Muscle of leg (tissue), 11 donors: ENCODE measurements around the gene COL15A1. TPM values are rescaled to one million over a fixed set of nuclear protein-coding genes. Genes with fewer than 3 reads are reported as not detected.
A peak's percentile ranks its signal among the peaks of the same experiment; 100 is the strongest.

ENCODE experiments used
- DNase-seq: peaks from one replicate; pipeline ENCODE4 v3.0.0; 2013
- H3K27ac ChIP-seq: one replicate; pipeline ENCODE4 v1.5.1; 2013; ENCODE audit warnings: mild to moderate bottlenecking, low read length, control low read depth
- H3K27me3 ChIP-seq: one replicate; pipeline ENCODE4 v1.6.1; 2013; ENCODE audit warnings: low read length; ENCODE audit not compliant: control insufficient read depth, insufficient read depth
- H3K36me3 ChIP-seq: one replicate; pipeline ENCODE4 v1.6.1; 2013; ENCODE audit warnings: low read length; ENCODE audit not compliant: control insufficient read depth, insufficient read depth
- H3K4me1 ChIP-seq: one replicate; pipeline ENCODE4 v1.6.1; 2013; ENCODE audit warnings: low read length; ENCODE audit not compliant: control insufficient read depth, insufficient read depth
- H3K4me3 ChIP-seq: one replicate; pipeline ENCODE4 v1.5.1; 2013; ENCODE audit warnings: low read length, control low read depth
- H3K9me3 ChIP-seq: replicated peaks from 2 replicates; pipeline ENCODE4 v1.6.1; 2013; ENCODE audit warnings: low read depth, low read length; ENCODE audit not compliant: control insufficient read depth
- WGBS: methylation state at CpG from one replicate; pipeline ENCODE4 v1.1.5; 2013; ENCODE audit warnings: missing lambda C conversion rate; ENCODE audit not compliant: insufficient coverage; 5-methylcytosine and 5-hydroxymethylcytosine counted together
- polyA plus RNA-seq, 8 donors: library from polyadenylated mRNA; unstranded; fragments of 120-200 nt; gene quantifications; one replicate each; pipeline versions ENCODE4 v1.2.1 to v1.2.3, GENCODE V29; 2013; ENCODE audit warnings: inconsistent platforms in 1 of 8, low replicate concordance in 1 of 8; ENCODE audit not compliant: insufficient read length in 8 of 8, insufficient read depth in 1 of 8
- total RNA-seq: library from RNA; stranded (reverse); fragments of 120-200 nt; gene quantifications from one replicate; pipeline ENCODE4 v1.2.4, GENCODE V29; 2013

COL15A1 gene
- total and polyA plus RNA-seq, 9 donors, result 169 to 259 (median 197) TPM

DNA sequence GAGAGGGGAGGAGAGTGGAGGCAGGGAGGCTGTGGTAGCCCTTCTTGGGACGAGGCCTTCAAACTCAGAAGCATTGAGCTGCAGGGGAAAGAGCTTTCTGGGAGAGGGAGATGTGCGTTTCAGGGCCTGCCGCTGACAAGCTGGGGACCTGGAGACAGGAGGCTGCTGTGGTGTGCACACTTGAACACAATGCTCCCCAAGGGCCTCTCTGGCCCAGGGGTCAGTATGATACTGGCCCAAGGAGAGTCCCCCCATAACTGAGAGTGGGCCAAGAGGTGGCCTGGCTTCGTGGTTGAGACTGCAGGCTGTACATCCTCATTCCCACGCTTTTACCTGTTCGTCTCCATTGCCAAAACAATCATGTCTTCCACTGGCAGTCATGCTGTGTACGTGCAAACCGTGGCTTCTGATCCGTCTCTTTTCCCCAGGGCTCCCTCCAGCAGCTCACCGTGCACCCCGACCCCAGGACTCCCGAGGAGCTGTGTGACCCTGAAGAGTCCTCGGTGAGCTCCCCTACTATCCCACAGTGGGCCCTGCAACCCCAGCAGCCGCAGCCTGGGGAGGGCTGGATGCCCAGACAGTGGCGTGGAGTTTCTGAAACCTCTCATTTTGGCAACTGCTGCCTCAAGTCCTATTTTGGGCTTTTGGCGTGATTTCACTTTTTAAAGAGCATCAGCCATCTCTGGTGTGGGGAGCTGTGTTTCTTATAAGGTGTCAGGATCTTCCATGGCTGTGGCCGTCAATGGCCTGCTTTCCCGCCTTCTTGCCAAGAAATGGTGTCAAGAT, 43.4 kb downstream of the COL15A1 start:
- Histone ChIP-seq H3K4me1 (peaks cover 17% of the 10 kb centered on the region), H3K27me3 (no peaks in the 10 kb centered on the region), H3K36me3 (peaks cover 43% of the 10 kb centered on the region), H3K9me3 (no peaks in the 10 kb centered on the region), H3K27ac (no peak overlapping the region), H3K4me3 (no peak overlapping the region)
- 66% methylated on average over 15 of the region's 18 CpGs for WGBS
- peak; percentile 65 for DNase-seq

DNA sequence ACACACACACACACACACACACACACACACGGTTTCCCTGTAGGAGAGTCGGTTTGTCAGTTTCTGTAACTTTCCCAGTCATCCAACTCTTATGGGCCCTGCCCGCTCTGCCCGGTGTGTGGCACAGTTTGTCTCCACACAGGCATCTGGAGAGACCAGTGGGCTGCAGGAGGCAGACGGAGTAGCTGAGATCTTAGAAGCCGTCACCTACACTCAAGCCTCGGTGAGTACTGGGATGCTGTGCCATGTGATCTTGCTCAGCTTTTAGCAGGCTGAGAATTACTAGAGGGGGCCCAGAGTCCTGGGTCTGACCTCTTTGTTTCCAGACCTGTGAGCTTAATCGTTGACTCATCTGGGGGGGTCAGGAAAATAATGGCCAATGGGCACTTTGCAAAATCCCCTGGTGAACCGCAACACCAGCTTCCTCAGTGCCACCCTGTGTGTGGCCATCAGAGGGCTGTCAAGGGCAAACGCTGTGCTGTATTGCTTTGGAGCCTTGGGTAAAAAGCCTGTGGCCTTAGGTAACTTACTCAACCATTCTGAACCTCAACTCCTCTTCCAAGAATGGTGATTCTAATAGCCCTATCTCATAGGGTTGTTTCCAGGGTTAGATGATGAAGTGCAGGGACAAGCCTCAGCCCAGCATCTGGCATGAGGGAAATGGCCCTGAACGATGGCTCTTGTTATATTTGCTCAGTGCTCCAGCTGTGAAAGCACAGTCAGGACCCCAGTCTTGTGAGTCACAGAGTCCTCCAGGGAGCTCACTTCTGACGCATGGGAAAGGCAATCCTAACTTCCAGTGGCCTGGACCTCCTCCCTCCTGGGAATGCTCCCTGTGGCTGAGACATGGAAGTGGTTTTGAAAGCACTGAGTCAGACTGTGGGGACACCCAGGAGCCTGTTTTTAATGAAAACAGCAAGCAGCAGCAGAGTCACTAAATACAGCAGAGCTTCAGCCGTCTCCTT, 45.6 kb downstream of the COL15A1 start:
- H3K9me3 ChIP-seq, result no peaks in the 10 kb centered on the region
- 70% methylated on average over 10 of the region's 13 CpGs for WGBS
- no peaks in the 10 kb centered on the region for H3K27me3 ChIP-seq
- H3K36me3 ChIP-seq, result peaks cover 54% of the 10 kb centered on the region
- no peak overlapping the region for H3K4me3 ChIP-seq
- peak; percentile 70 for DNase-seq
- no peak overlapping the region for H3K27ac ChIP-seq
- H3K4me1 ChIP-seq, result peaks cover 21% of the 10 kb centered on the region

DNA sequence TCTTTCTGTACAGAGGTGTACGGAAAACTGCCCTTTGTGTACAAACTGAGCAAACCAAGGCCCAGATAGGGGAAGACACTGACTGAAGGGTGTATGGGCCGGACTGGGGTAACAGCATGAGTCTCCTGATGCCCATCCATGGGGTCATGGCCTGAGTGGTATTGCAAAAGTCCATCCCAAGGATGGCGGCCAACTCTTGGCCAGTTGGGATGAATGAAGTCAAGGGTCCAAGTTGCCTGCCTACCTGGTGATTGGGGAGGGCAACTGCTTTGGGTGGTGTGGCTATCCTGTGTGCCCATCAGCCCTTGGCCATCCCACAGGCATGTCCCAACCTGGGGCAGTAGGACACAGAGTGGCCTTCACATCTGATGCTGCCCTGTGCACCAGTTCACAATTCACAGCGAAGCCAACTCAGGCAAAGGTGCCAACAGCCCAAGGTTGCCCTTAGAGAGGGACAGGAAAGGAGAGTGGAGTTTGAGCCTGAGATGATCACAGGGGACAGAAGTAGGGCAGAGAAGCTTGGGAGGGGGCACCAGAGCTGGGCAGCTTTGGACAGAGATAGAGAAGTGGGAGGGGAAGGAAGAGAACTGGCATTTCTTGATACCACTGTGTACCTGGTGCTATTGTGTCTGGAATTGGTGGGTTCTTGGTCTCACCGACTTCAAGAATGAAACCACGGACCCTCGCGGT, 46.6 kb downstream of the COL15A1 start:
- no peak overlapping the region for H3K4me3 ChIP-seq
- H3K9me3 ChIP-seq, result no peaks in the 10 kb centered on the region
- H3K4me1 ChIP-seq, result peaks cover 28% of the 10 kb centered on the region
- peaks cover 60% of the 10 kb centered on the region for H3K36me3 ChIP-seq
- H3K27ac ChIP-seq, result no peak overlapping the region
- 87% methylated on average over 4 of the region's 8 CpGs for WGBS
- no peak for DNase-seq
- no peaks in the 10 kb centered on the region for H3K27me3 ChIP-seq

DNA sequence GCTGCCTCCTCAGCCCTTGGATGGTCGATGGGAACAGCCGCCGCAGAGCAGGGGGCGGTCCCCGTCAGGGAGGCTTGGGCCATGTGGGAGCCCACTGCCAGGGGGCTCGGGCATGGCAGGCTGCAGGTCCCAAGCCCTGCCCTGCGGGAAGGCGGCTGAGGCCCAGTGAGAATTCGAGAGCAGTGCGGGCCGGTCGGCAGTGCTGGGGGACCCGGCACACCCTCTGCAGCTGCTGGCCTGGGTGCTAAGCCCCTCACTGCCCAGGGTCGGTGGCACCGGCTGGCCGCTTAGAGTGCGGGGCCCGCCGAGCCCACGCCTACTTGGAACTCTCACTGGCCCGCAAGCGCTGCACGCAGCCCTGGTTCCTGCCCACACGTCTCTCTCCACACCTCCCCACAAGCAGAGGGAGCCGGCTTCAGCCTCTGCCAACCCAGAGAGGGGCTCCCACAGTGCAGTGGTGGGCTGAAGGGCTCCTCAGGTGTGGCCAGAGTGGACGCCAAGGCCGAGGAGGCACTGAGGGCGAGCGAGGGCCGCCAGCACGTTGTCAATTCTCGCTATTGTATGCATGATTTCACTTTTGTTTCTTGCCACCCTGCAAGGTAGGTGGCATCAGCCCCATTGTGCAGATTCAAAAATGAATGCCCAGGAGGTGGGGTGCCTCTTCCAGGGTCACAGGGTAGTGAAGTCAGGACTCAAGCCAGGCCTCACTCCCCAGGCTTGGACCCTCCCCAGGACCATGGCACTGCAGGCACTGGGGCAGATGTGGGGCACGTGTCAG, 48.6 kb downstream of the COL15A1 start:
- H3K4me1 ChIP-seq, result peaks cover 25% of the 10 kb centered on the region

DNA sequence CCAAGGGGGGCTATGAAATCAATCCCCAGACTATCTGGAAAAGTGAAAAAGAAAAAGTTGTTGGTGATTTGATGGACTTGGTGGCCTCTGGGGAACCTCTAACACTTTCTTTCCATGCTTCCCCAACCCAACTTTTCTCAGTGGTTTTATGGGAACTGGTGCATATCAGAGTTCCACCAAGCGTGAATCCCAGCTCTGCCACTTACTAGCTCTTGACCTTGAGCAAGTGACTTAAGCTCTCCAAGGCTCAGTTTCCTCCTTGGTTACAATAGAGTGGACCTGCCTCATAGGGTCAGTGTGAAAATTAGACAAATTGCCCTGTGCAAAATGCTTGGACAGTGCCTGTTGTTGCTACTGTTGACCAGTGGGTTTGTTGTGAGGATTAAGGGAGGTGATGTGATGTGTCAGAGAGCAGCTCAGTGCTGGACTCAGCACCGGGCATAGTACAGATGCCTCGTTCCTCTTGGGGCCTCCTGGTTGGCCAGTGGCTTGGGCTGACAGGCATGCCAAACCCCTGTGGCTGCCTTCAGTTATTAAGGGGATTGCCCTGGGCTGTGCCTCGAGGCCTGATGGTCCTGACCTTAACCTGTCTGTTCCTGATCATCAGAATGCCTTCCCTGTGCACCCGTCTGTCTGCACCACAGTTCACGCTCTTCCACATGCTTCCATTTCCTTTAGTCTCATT, 49.3 kb downstream of the COL15A1 start:
- Histone ChIP-seq H3K27me3 (no peaks in the 10 kb centered on the region), H3K36me3 (peaks cover 50% of the 10 kb centered on the region), H3K27ac (no peak overlapping the region), H3K4me1 (peaks cover 26% of the 10 kb centered on the region), H3K9me3 (no peaks in the 10 kb centered on the region), H3K4me3 (no peak overlapping the region)
- WGBS, result 80% methylated on average over 4 of the region's 6 CpGs
- DNase-seq, result no peak

More for the DNA sequence above, 48.6 kb downstream of the COL15A1 start:
- whole genome bisulfite sequencing, result 94% methylated on average over 30 of the region's 33 CpGs
- Histone ChIP-seq H3K27ac (no peak overlapping the region), H3K4me3 (no peak overlapping the region), H3K27me3 (no peaks in the 10 kb centered on the region), H3K9me3 (no peaks in the 10 kb centered on the region), H3K36me3 (peaks cover 49% of the 10 kb centered on the region)
- no peak for DNase-seq

DNA sequence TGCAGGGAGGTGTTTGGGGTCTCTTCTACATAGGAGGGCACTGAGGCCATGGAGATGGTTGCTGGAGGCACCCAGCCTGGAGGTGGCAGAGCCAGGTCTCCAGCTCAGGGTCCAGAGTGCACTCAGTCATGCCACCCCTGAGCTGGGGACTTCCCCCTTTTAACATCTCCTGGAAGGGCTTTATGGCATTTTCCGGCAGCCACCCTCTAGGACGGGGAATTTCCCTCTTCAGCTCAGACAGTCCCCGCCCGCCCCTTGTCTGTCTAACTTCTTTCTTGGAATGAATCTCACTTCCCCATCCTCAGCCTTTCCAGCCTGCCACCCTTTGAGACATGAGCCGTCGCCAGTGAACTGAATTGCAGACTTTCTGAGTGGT, 49.9 kb downstream of the COL15A1 start:
- Histone ChIP-seq H3K27ac (no peak overlapping the region), H3K9me3 (no peaks in the 10 kb centered on the region), H3K4me1 (peaks cover 26% of the 10 kb centered on the region), H3K4me3 (no peak overlapping the region), H3K36me3 (peaks cover 47% of the 10 kb centered on the region), H3K27me3 (no peaks in the 10 kb centered on the region)
- peak; percentile 69 for DNase-seq
- 56% methylated on average over 6 of the region's 6 CpGs for WGBS

DNA sequence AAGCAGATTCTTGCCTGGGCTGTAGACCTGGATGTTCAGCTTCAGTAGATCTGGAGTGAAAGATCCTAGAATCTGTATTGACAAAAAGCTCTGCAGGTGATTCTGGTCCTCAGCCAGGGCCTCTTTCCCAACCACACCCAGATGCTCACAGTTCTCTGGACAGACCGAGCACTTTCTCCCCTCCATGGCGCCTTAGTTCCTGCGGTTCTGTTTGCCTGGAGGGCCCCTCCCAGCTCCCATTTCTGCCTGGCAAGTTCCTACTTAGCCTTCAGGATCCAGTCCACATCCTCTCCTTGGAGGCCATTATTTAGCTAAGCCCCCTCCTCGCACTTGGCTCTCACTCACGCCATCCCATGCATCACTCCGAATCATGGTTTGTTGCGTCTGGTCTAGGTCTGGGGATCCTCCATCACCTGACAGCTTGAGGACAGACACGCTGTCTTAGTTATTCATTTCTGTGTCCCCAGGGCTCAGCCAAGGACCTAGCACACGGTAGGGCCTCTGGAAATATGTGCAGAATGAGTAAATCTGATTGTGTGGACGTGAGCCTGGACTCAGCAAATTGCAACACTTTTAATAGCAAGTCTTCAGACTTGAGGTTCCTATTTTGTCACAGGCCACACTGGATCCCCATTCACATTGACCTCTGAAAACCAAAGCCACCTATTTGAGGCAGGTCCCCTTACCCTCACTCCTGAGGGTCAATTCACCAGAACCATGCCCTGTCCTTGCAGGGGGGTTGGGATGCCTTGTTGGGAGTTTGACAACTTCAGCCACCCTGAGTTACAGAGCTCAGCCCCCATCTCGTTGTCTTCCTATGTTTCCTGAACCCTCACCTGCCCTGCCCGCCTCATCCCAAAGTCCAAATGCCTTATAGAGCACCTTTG, 50.7 kb downstream of the COL15A1 start:
- H3K4me3 ChIP-seq, result no peak overlapping the region
- no peaks in the 10 kb centered on the region for H3K27me3 ChIP-seq
- H3K9me3 ChIP-seq, result no peaks in the 10 kb centered on the region
- peaks cover 41% of the 10 kb centered on the region for H3K36me3 ChIP-seq
- 75% methylated on average over 8 of the region's 12 CpGs for WGBS
- no peak for DNase-seq
- no peak overlapping the region for H3K27ac ChIP-seq
- H3K4me1 ChIP-seq, result peaks cover 34% of the 10 kb centered on the region

DNA sequence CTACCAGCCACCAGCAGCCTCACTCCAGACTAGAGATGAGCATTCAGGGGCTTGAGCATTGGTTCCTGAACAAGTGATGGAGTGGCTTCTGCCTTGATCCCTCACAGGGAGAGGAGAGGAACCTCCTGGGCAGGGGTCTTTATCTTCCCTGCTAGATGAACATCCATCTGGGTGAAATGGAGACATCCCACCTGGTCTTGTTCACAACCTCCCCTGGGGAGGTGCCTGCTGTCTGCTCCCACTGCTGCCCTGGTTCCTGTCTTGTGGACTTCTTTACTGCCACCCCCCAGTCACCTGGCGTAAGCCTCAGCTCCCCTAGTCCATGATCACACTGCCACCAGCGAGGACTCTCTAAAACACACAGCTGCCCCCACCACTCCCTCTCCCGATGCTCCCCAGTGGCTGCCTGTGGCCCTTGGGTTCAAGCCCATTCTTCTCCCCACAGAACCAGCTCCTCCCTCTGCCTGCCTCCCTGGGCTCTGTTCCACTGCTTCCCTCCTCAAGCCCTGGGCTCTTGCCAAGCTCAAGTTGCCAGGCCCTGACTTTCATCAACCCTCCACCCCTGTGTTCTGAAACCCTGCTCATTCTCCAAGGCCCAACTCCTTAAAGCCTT, 51.5 kb downstream of the COL15A1 start:
- Histone ChIP-seq H3K9me3 (no peaks in the 10 kb centered on the region), H3K27me3 (no peaks in the 10 kb centered on the region), H3K36me3 (peaks cover 35% of the 10 kb centered on the region), H3K4me1 (peaks cover 34% of the 10 kb centered on the region), H3K4me3 (no peak overlapping the region), H3K27ac (no peak overlapping the region)
- DNase-seq, result no peak
- 69% methylated on average over 3 of the region's 3 CpGs for WGBS
